Calu3 (cell line): ENCODE data around the gene LRRFIP2. TPM values are rescaled to one million over a fixed set of nuclear protein-coding genes. Genes with fewer than 3 reads are reported as not detected.

ENCODE experiments used
- BruUV-seq: library from RNA; stranded (reverse); fragments of 400-500 nt; replicated peaks from 2 replicates; lab custom pipeline; 2021; lab: Mats Ljungman, UMichigan
- CTCF ChIA-PET: fragments of 300-600 bp; sonication (Branson Sonifier 250); formaldehyde crosslinking; loops from one replicate; lab custom pipeline; 2022; ENCODE audit warnings: antibody characterized with exemption; lab: Charles Lee
- DNase-seq: peaks from one replicate; pipeline ENCODE4 v3.0.0; 2022
- H3K27ac Mint-ChIP-seq: one replicate; pipeline ENCODE4 v1.8.0; 2022; ENCODE audit warnings: mixed read lengths; ENCODE audit not compliant: unreplicated experiment
- H3K27me3 Mint-ChIP-seq: one replicate; pipeline ENCODE4 v1.8.0; 2022; ENCODE audit warnings: mixed read lengths; ENCODE audit not compliant: unreplicated experiment
- H3K36me3 Mint-ChIP-seq: one replicate; pipeline ENCODE4 v1.8.0; 2022; ENCODE audit warnings: mild to moderate bottlenecking, moderate library complexity, mixed read lengths; ENCODE audit not compliant: insufficient read depth, unreplicated experiment
- H3K4me1 Mint-ChIP-seq: one replicate; pipeline ENCODE4 v1.8.0; 2022; ENCODE audit warnings: mild to moderate bottlenecking, low read depth, mixed read lengths; ENCODE audit not compliant: unreplicated experiment
- H3K4me3 Mint-ChIP-seq: one replicate; pipeline ENCODE4 v1.8.0; 2022; ENCODE audit warnings: mild to moderate bottlenecking, low read depth, moderate library complexity, mixed read lengths; ENCODE audit not compliant: unreplicated experiment
- H3K9me3 Mint-ChIP-seq: one replicate; pipeline ENCODE4 v1.8.0; 2022; ENCODE audit warnings: low read depth, mixed read lengths; ENCODE audit not compliant: unreplicated experiment
- intact Hi-C: fragments of 100-400 bp; cut with micrococcal nuclease; formaldehyde crosslinking; loops from one replicate; pipeline ENCODE4 v1.10.0; 2022; ENCODE audit not compliant: unreplicated experiment
- total RNA-seq: library from RNA; stranded (reverse); gene quantifications from 2 replicates; pipeline ENCODE4 v1.2.3, GENCODE V29; 2022
- TF ChIP-seq, protein P1 (sequence below): fragments of 200-600 bp; IDR thresholded peaks from one replicate; pipeline ENCODE4 v1.8.0; 2022; ENCODE audit warnings: antibody characterized with exemption; ENCODE audit not compliant: unreplicated experiment

Gene LRRFIP2
- total RNA-seq, 1 experiment from 2014 or later, result 38.8 TPM

DNA sequence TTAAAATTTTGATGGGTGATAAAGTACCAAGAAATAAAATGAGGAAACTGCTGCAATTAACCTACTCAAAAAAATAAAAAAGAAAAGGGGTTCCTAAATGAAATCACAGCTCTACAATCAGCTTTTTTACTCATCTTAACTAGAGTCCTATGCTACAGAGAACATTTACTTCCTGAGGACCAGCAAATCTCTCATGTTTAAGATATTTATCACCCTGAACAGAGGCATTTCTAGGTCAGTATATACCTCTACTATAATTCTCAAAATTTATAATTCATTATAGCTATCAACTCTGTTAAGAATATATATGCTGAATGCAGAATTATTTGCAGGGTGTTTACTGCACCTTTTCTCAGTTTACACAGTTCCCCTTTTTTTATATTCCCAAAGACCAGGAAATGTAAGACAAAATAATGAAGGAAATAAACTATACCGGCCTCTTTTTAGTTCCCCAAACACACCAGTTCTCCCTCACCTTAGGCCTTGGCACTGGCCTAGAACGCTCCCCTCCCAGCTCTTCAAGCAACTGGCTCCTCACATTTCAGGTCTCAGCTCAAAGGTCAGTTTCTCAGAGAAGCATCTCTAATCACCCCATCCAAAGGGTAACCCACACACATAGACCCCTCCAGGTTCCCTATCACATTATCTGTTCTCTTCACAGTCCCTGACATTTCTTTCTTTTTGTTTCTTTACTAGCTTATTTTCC, 71.1 kb downstream of the LRRFIP2 start:
- H3K4me3 Mint-ChIP-seq, result peak overlapping the region; percentile 17
- peak overlapping the region; percentile 73 for H3K27ac Mint-ChIP-seq
- intact Hi-C loops, result no loop called here
- BruUV-seq, result no TSS peak
- no peaks in the 10 kb centered on the region for H3K9me3 Mint-ChIP-seq
- CTCF ChIA-PET, result no interaction called here
- no peaks in the 10 kb centered on the region for H3K27me3 Mint-ChIP-seq
- TF ChIP-seq, protein P1, sequence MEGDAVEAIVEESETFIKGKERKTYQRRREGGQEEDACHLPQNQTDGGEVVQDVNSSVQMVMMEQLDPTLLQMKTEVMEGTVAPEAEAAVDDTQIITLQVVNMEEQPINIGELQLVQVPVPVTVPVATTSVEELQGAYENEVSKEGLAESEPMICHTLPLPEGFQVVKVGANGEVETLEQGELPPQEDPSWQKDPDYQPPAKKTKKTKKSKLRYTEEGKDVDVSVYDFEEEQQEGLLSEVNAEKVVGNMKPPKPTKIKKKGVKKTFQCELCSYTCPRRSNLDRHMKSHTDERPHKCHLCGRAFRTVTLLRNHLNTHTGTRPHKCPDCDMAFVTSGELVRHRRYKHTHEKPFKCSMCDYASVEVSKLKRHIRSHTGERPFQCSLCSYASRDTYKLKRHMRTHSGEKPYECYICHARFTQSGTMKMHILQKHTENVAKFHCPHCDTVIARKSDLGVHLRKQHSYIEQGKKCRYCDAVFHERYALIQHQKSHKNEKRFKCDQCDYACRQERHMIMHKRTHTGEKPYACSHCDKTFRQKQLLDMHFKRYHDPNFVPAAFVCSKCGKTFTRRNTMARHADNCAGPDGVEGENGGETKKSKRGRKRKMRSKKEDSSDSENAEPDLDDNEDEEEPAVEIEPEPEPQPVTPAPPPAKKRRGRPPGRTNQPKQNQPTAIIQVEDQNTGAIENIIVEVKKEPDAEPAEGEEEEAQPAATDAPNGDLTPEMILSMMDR, result no peak
- no peak for DNase-seq
- no peaks in the 10 kb centered on the region for H3K36me3 Mint-ChIP-seq
- peaks cover 17% of the 10 kb centered on the region for H3K4me1 Mint-ChIP-seq

DNA sequence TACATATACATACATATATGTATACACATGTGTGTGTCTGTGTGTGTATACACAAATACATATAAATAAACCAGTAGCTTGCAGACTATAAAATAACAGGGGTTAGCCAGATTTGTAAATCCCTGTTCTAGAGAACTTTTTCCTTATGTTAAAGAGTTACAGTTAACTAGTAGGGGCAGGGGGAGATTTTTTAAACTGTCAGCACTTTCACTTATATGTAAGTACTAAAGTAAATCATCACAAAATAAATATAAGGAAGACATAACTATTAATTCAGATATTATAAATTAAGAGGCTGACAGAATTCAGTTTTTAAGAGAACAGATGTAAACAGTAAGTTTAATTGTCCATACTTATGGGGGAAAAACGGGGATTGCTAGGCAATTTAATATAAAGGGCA, 74.0 kb downstream of the LRRFIP2 start:
- intact Hi-C loops, result no loop called here
- Mint-ChIP-seq H3K27ac (no peak overlapping the region), H3K4me1 (peaks cover 17% of the 10 kb centered on the region), H3K27me3 (no peaks in the 10 kb centered on the region), H3K4me3 (no peak overlapping the region), H3K36me3 (no peaks in the 10 kb centered on the region), H3K9me3 (no peaks in the 10 kb centered on the region)
- BruUV-seq, result no TSS peak
- CTCF ChIA-PET, result no interaction called here
- no peak for DNase-seq
- TF ChIP-seq, protein P1, result no peak

DNA sequence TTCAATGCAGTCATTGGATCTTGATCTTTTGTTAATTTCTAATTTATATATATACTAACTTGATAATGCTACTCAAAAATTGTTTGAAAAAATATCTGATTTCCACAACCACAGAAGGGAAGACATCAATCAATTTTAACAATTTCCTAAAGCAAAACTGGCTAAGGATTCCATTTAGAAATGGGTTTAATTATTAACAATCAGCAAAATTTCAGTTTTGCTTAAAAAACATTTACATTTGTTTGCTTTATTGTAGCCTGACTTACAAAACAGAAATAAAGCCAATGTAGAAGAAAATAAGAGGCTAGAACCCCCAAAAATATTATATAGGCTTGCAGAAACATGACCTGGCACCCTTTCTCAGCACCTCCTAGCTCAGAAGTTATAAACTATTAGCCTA, 74.9 kb downstream of the LRRFIP2 start:
- intact Hi-C loops, result no loop called here
- BruUV-seq, result no TSS peak
- no peak for DNase-seq
- peaks cover 17% of the 10 kb centered on the region for H3K4me1 Mint-ChIP-seq
- TF ChIP-seq, protein P1, result no peak
- no peaks in the 10 kb centered on the region for H3K36me3 Mint-ChIP-seq
- no peak overlapping the region for H3K4me3 Mint-ChIP-seq
- no peaks in the 10 kb centered on the region for H3K9me3 Mint-ChIP-seq
- H3K27me3 Mint-ChIP-seq, result no peaks in the 10 kb centered on the region
- H3K27ac Mint-ChIP-seq, result no peak overlapping the region
- CTCF ChIA-PET, result interaction anchor here (0.6 kb wide), 1 partner anchor 326 kb away, joined by 5 read pairs; no protein-coding TSS in a partner anchor

DNA sequence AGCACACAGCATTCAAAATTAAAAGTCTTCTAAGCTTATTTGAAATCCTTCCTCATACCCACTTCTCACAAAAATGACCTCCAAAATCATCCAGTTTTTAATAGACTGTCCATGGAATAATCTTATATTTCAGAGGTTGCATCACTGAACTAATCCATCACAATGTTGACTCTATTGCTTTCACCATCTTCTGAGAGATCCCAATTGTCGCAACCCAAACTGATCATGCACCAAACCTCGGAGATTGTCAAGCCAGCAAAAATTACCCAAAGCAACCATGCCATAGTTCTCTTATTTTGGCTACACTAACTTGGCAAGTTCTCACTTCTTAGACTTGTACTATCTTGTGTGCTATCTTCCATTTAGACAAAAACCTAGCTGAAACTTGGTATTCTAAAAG, 75.5 kb downstream of the LRRFIP2 start:
- H3K9me3 Mint-ChIP-seq, result no peaks in the 10 kb centered on the region
- no peaks in the 10 kb centered on the region for H3K27me3 Mint-ChIP-seq
- no peaks in the 10 kb centered on the region for H3K36me3 Mint-ChIP-seq
- TF ChIP-seq, protein P1, result no peak
- H3K27ac Mint-ChIP-seq, result no peak overlapping the region
- no peak overlapping the region for H3K4me3 Mint-ChIP-seq
- intact Hi-C loops, result no loop called here
- no peak for DNase-seq
- CTCF ChIA-PET, result interaction anchor here (0.6 kb wide), 1 partner anchor 325 kb away, joined by 5 read pairs; no protein-coding TSS in a partner anchor
- BruUV-seq, result no TSS peak
- peaks cover 15% of the 10 kb centered on the region for H3K4me1 Mint-ChIP-seq
